Activated naive CD4-positive, alpha-beta T cell treated with anti-CD3 and anti-CD28 coated beads, Interleukin-2, amount 50 U/mL, for 24 hours (primary cell): ENCODE results near the gene F2RL2.
A peak's percentile ranks its signal among the peaks of the same experiment; 100 is the strongest.
"Not testable (repeated sequence)": the region's sequence is repeated elsewhere in the genome, so short reads cannot be mapped to it uniquely, and the experiment has no call there.

Experiments used
- H3K27ac Mint-ChIP-seq: one replicate; pipeline ENCODE4 v1.8.0; 2021; ENCODE audit warnings: mild to moderate bottlenecking, mixed read lengths
- H3K27me3 Mint-ChIP-seq: one replicate; pipeline ENCODE4 v1.8.0; 2021; ENCODE audit warnings: mixed read lengths
- H3K36me3 Mint-ChIP-seq: one replicate; pipeline ENCODE4 v1.8.0; 2021; ENCODE audit warnings: mixed read lengths
- H3K4me1 Mint-ChIP-seq: one replicate; pipeline ENCODE4 v1.8.0; 2021; ENCODE audit warnings: mixed read lengths
- H3K4me3 Mint-ChIP-seq: one replicate; pipeline ENCODE4 v1.8.0; 2021; ENCODE audit warnings: mild to moderate bottlenecking, mixed read lengths
- H3K9me3 Mint-ChIP-seq: one replicate; pipeline ENCODE4 v1.8.0; 2021; ENCODE audit warnings: mixed read lengths

F2RL2 gene

DNA sequence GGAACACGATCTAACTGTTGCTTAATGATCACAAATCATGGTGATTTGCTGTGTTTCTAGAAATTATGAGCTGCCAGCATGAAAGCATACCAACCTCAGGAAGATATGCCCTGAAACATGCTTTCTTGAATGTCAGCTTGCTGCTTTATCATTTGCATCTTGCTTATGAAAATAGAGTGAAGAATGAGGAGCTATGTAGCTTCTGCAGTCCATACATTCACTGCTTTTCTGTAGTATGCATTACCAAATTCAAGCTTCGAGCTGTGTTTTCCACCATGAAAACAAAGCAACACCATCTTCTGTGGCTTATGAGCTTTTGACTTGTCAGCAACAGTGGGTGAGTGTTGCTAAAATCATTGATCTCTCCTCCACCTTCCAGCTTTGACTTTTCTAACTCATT lies 16.5 kb downstream of the F2RL2 start:
- Mint-ChIP-seq H3K4me3 (no peak overlapping the region), H3K36me3 (peaks cover 24% of the 10 kb centered on the region), H3K4me1 (peaks cover 8% of the 10 kb centered on the region), H3K27me3 (no peaks in the 10 kb centered on the region), H3K27ac (no peak overlapping the region), H3K9me3 (no peaks in the 10 kb centered on the region)

DNA sequence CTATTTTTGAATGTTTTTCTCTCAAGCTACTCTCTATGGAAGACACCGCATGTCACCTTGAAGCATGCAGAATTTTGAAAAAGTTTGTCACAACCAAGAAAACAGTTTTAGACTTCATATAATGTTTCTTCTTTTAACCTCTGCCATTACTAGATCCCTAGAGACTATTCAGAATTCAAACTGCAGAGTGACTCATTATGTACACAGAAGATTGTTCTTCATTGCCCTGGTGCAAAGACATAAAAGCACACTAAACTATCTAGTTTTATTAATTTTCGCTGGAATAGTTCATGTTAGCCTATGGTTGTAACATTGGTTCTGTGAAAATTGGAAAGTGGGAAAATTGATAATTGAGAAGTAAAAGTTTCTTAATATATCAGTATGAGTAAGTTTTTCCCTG lies 18.4 kb downstream of the F2RL2 start:
- Mint-ChIP-seq H3K36me3 (peaks cover 19% of the 10 kb centered on the region), H3K27ac (no peak overlapping the region), H3K27me3 (no peaks in the 10 kb centered on the region), H3K4me3 (no peak overlapping the region), H3K4me1 (peaks cover 8% of the 10 kb centered on the region), H3K9me3 (no peaks in the 10 kb centered on the region)

DNA sequence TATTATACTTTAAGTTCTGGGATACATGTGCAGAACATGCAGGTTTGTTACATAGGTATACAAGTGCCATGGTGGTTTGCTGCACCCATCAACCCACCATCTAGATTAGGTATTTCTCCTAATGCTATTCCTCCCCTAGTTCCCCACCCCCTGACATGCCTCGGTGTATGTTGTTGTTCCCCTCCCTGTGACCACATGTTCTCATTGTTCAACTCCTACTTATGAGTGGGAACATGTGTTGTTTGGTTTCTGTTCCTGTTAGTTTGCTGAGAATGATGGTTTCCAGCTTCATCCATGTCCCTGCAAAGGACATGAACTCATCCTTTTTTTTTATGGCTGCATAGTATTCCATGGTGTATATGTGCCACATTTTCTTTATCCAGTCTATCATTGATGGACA lies 19.2 kb downstream of the F2RL2 start:
- H3K27me3 Mint-ChIP-seq, H3K4me1 Mint-ChIP-seq, H3K4me3 Mint-ChIP-seq, H3K27ac Mint-ChIP-seq, H3K9me3 Mint-ChIP-seq: not testable (repeated sequence)
- H3K36me3 Mint-ChIP-seq: peaks cover 19% of the 10 kb centered on the region

DNA sequence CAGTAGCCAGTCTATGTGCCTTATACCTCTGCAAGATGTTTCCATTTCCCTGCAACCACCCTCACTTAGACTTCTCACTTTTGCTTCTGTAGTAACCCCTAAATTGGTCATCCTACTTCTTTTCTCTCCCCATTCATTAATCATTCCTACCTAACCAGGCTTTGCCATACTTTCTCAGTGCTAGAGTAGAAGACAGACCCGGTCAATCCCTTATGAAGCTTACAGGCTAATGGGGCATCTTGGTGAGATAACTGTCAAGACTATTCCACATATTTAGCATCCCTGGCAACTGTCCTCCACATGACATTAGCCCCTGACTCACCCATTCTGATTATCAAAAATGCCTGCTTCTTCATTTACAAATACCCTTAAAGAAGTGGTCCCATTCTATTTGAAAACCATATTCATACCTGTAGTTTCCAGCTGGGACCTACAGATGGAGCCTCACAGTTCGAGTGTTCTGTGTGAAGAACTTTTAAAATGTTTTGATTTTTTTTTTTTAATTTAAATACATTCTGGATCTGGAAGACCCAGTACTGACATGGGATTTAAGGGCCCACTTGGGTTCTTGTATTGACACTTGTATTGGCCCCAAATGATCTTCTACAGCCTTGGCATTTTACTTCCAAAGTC lies 21.0 kb downstream of the F2RL2 start:
- no peak overlapping the region for H3K4me3 Mint-ChIP-seq
- no peak overlapping the region for H3K27ac Mint-ChIP-seq
- H3K4me1 Mint-ChIP-seq: peaks cover 3% of the 10 kb centered on the region
- H3K36me3 Mint-ChIP-seq: peaks cover 19% of the 10 kb centered on the region
- H3K27me3 Mint-ChIP-seq: no peaks in the 10 kb centered on the region
- no peaks in the 10 kb centered on the region for H3K9me3 Mint-ChIP-seq

DNA sequence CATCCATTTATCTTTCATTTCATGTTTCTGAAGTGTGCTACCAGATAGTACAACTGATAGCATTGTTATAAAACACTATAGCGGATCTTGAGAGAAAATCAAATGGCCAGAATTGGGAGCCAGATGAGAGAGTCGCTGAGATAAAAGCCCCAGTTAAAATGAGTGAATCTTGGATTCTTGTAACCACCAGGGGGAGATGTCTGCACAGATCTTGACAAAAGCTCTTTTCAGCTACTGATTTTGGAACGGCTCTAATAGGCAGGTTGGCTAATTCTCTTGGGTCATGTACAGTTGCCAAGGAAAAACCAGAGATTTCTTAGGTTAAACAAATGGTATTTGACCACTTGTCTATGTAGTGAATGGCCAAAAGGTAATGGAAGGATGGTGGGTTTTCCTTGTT lies 21.7 kb downstream of the F2RL2 start:
- Mint-ChIP-seq H3K4me1 (no peaks in the 10 kb centered on the region), H3K9me3 (no peaks in the 10 kb centered on the region), H3K36me3 (peaks cover 17% of the 10 kb centered on the region), H3K27ac (no peak overlapping the region), H3K4me3 (no peak overlapping the region), H3K27me3 (no peaks in the 10 kb centered on the region)

DNA sequence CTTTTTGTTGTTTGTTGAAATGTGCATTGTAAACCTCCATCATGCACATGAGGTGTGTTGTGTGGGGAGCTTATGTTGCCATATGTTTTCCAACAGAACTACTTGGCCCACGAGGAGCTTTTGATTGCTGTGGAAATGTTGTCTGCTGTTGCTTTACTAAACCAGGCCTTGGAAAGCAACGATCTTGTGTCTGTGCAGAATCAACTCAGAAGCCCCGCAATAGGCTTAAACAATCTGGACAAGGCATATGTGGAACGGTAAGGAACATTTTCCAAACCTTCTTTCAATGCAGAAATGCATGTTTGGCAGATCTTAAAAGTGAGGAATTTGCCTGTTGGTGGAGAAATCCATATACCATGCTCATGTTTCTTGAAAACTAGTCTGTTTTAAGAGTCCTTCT lies 22.5 kb downstream of the F2RL2 start:
- no peaks in the 10 kb centered on the region for H3K4me1 Mint-ChIP-seq
- H3K27me3 Mint-ChIP-seq: no peaks in the 10 kb centered on the region
- H3K9me3 Mint-ChIP-seq: no peaks in the 10 kb centered on the region
- H3K27ac Mint-ChIP-seq: no peak overlapping the region
- H3K36me3 Mint-ChIP-seq: peaks cover 17% of the 10 kb centered on the region
- H3K4me3 Mint-ChIP-seq: no peak overlapping the region

DNA sequence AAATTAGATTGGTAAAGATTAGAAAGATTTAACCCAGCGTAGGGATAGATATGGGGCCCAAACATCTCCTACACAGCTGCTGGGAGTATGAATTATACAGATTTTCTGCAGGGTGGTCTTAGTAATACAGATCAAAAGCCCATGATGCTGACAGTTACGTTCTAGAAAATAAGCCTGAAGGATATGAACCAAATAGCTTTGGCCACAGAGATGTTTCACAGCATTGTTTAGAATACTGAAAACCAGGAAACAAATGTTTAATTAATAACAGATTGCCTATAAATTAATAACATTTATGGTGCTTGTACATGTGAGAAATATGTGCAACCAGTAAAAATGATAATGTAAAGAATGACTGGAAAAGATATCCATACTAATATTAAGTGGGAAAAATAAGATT lies 24.7 kb downstream of the F2RL2 start:
- H3K4me1 Mint-ChIP-seq: no peaks in the 10 kb centered on the region
- H3K4me3 Mint-ChIP-seq: no peak overlapping the region
- no peaks in the 10 kb centered on the region for H3K27me3 Mint-ChIP-seq
- H3K27ac Mint-ChIP-seq: no peak overlapping the region
- no peaks in the 10 kb centered on the region for H3K9me3 Mint-ChIP-seq
- peaks cover 9% of the 10 kb centered on the region for H3K36me3 Mint-ChIP-seq

DNA sequence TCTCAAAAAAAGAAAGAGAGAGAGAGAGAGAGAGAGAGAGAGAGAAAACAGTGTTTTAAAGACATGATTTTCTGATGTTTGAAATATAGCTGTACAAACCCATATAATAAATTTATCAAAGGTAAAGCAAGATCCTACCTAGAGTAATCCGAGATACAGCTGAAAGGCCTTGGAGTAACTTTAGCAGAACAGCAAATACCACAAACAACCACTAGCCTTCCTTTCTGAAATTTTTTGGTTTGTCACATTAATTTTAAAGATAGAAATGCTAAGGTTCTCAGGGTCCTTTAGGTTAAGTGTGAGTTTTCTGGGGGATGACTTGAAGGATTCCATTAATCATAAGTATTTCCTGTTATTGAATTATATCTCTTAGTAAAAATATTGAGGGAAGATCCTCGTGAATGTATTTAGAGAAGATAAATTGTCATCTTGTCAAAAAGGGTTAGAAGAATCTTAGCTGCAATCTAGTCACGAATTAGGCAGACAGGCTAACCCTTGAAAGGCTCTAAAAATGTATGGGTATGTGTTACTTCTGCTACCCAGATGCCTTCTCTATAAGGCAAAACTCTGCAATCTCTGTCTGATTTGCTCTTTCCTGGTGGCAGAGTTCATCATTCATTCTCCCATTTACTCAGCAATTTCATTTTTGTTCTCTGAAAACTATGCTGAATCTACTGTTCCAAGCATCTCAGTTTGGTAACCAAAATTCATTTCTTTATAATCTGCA lies 27.3 kb downstream of the F2RL2 start:
- Mint-ChIP-seq H3K9me3 (no peaks in the 10 kb centered on the region), H3K36me3 (peaks cover 10% of the 10 kb centered on the region), H3K4me3 (no peak overlapping the region), H3K27ac (peak overlapping the region; percentile 10), H3K27me3 (no peaks in the 10 kb centered on the region), H3K4me1 (no peaks in the 10 kb centered on the region)

DNA sequence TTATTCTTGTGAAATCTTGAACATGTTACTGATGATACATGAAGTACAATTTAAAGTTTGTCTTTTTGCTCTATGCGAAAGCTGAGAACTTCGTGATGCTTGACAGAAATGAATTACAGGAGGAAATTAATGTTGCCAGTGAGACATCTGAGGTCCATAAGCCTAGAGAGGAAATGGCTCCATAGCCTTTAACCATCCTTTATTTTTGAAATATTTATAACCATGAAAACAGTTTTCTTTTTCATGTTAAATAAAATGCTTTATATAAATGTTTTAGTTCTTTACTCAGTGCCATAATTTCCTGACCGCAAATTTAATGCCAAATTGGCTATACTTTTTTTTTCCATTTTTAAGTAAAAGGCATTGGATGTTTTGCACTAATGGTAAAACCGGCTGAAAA lies 29.1 kb downstream of the F2RL2 start:
- Mint-ChIP-seq H3K4me3 (no peak overlapping the region), H3K36me3 (peaks cover 15% of the 10 kb centered on the region), H3K9me3 (no peaks in the 10 kb centered on the region), H3K4me1 (no peaks in the 10 kb centered on the region), H3K27me3 (no peaks in the 10 kb centered on the region), H3K27ac (no peak overlapping the region)

DNA sequence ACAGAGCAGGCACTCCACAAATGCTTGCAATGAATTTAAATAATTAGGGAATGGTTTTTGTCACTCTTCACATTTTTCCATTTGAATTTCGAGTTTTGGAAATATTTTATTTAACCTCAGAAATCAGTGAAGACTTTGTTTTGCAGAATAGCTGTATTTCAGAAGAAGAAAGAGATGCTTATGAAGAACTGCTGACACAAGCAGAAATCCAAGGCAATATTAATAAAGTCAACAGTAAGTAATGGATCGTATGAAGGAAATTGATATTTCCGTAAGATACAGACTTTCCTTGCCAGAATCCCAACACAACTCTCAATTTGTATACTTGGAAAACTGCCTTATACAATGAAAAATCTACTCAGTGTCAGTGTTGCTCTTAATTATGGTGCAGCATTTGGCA lies 30.5 kb downstream of the F2RL2 start:
- no peaks in the 10 kb centered on the region for H3K9me3 Mint-ChIP-seq
- H3K36me3 Mint-ChIP-seq: peaks cover 15% of the 10 kb centered on the region
- no peak overlapping the region for H3K4me3 Mint-ChIP-seq
- no peaks in the 10 kb centered on the region for H3K27me3 Mint-ChIP-seq
- no peaks in the 10 kb centered on the region for H3K4me1 Mint-ChIP-seq
- H3K27ac Mint-ChIP-seq: no peak overlapping the region

DNA sequence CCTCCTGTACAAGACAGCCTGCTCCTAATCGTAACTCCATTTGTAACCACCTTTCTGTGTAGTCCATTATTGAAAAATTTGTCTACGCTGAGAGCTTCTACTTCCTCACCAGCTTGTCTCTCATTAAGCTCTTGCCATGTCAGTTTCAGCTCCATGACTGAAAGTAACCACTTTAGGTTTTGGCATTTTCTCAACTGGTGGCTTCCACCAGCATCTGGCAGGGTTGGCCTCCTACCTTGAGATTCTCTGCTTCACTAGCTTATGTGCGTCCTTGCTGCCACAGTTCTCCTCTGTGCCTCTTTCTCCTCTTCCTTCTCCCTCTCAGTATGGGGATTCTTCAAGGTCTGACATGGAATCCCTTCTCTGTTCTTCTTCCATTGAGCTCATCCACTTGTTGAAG lies 31.8 kb downstream of the F2RL2 start:
- Mint-ChIP-seq H3K36me3 (peaks cover 15% of the 10 kb centered on the region), H3K9me3 (no peaks in the 10 kb centered on the region), H3K4me1 (no peaks in the 10 kb centered on the region)

DNA sequence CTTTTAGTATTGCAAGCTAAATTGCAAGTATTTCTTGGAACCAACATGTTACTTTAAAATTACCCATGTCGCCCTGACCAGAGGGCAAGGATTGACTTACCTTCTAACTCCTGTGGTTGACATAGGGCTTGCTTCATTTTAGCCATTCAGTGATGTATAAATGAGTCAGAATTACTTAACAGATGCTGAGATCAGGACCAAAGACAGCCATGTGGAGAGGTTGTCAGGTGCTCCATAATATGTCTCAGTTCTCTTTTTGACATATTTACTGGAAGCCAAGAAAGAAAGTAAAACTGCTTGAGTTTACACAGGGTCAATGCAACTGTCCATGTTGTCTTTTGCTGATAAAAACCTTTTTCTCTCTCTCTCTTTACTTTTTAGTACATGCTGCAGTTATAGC lies 33.2 kb downstream of the F2RL2 start:
- H3K27ac Mint-ChIP-seq: no peak overlapping the region
- no peaks in the 10 kb centered on the region for H3K4me1 Mint-ChIP-seq
- H3K4me3 Mint-ChIP-seq: no peak overlapping the region
- H3K9me3 Mint-ChIP-seq: no peaks in the 10 kb centered on the region
- peaks cover 13% of the 10 kb centered on the region for H3K36me3 Mint-ChIP-seq
- no peaks in the 10 kb centered on the region for H3K27me3 Mint-ChIP-seq

More for the DNA sequence above, 31.8 kb downstream of the F2RL2 start:
- Mint-ChIP-seq H3K27ac (no peak overlapping the region), H3K4me3 (no peak overlapping the region), H3K27me3 (no peaks in the 10 kb centered on the region)

DNA sequence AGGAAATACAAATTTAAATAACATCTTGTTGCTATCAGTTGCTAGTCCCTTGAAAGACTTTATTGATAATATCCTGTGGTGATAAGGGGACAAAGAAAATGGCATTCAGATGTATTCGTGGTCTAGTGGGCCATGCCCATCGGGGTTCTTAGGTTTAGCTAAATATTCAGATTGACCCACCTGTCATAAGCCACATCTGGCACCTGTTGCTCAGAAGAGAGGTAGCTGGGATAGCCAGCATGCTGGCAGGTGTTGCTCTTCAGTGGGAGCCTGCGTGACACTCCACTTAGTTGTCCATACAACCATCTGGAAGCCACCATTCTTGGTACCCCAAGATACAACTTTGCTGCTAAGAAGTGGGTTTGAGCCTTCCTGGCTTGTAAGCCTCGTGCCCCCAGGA lies 36.7 kb downstream of the F2RL2 start:
- H3K36me3 Mint-ChIP-seq: peaks cover 5% of the 10 kb centered on the region
- H3K9me3 Mint-ChIP-seq: no peaks in the 10 kb centered on the region
- H3K4me3 Mint-ChIP-seq: no peak overlapping the region
- H3K27me3 Mint-ChIP-seq: no peaks in the 10 kb centered on the region
- H3K27ac Mint-ChIP-seq: no peak overlapping the region
- peaks cover 16% of the 10 kb centered on the region for H3K4me1 Mint-ChIP-seq

DNA sequence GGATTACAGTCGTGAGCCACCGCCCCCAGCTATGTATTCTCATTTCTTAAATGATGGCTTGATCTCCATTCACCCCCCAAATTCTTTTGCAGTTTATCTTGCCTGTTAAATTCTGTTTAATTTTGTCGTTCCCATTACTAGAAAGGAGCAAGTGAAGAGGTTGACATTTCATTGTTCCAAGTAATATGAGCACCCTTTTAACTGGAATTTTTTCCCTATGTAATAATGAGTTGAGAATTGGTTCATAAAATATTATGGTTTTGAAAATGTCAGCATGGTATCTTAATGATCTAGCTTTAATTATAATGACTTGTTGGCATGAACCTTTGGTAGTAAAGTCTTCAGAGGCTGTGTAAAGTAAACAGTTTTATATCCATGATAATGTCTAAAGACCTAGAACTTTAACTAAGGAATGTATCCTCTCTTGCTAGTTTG lies 37.4 kb downstream of the F2RL2 start:
- H3K27ac Mint-ChIP-seq: no peak overlapping the region

DNA sequence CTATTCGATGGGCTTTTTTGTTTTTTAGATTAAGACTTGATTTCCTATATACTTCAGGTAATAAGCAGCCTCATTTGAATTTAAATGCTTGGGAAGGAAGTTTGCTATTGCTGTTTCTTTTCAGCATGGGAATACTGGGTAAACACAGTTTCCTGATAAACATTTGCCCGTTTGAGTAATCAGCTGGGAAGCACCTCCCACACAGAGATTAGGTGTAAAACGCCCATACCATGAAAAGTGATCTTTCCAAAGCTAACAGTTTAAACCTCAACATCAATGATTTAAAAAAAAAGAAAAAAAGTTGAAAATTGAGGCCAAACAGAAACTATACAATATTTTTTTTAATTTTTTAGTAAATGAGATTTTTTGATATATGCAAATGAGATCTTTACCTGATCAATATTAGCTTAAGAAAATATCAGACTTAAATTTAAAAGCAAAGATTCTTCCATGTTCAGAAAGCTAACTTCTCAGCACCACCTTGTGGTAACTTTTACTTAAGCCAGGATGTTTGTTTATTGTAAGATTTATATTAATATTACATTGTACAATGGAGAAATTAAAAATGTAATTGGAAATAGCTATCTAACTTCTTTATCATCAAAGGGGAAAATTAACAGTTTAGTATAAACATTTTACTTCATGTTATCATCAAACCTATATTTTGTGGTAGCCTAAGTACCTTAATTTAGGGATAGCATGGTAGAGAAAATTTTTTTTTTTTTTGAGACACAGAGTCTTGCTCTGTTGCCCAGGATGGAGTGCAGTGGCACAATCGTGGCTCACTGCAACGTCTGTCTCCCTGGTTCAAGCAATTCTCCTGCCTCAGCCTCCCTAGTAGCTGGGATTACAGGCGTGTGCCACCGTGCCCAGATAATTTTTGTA lies 39.8 kb downstream of the F2RL2 start:
- no peak overlapping the region for H3K27ac Mint-ChIP-seq
- no peaks in the 10 kb centered on the region for H3K9me3 Mint-ChIP-seq
- peaks cover 3% of the 10 kb centered on the region for H3K36me3 Mint-ChIP-seq
- peaks cover 17% of the 10 kb centered on the region for H3K4me1 Mint-ChIP-seq
- no peaks in the 10 kb centered on the region for H3K27me3 Mint-ChIP-seq
- no peak overlapping the region for H3K4me3 Mint-ChIP-seq

More for the DNA sequence above, 37.4 kb downstream of the F2RL2 start:
- H3K4me1 Mint-ChIP-seq: peaks cover 17% of the 10 kb centered on the region
- H3K9me3 Mint-ChIP-seq: no peaks in the 10 kb centered on the region
- H3K4me3 Mint-ChIP-seq: no peak overlapping the region
- H3K36me3 Mint-ChIP-seq: peaks cover 4% of the 10 kb centered on the region
- H3K27me3 Mint-ChIP-seq: no peaks in the 10 kb centered on the region
